Cardiac fibroblast (primary cell): Measurements from ENCODE around the gene SZRD1.

Experiments used
- DNase-seq, 2 donors: peaks; one replicate each; pipeline versions ENCODE4 v3.0.0 to v3.0.0-alpha.2; 2010; ENCODE audit warnings: low read depth in 2 of 2
- H3K4me3 ChIP-seq, 2 donors: replicated peaks in 1 of 2; 1 replicate in 1 of 2; 2 replicates in 1 of 2; pipeline ENCODE4 v1.5.1; 2011; ENCODE audit warnings: low read depth in 2 of 2, low read length in 2 of 2, mild to moderate bottlenecking in 2 of 2, moderate library complexity in 1 of 2
- TF ChIP-seq, protein P1 (sequence below): IDR thresholded peaks from one replicate; pipeline ENCODE4 v1.5.1; 2011; ENCODE audit warnings: low read depth, mild to moderate bottlenecking, low read length, inconsistent platforms

Gene SZRD1

GRCh38 chr1:16397120-16397519, 30.1 kb downstream of the SZRD1 start:
- H3K4me3 ChIP-seq = no peak overlapping the region
- DNase-seq = peak in 1 of 2 donors; percentile 24
- TF ChIP-seq, protein P1, sequence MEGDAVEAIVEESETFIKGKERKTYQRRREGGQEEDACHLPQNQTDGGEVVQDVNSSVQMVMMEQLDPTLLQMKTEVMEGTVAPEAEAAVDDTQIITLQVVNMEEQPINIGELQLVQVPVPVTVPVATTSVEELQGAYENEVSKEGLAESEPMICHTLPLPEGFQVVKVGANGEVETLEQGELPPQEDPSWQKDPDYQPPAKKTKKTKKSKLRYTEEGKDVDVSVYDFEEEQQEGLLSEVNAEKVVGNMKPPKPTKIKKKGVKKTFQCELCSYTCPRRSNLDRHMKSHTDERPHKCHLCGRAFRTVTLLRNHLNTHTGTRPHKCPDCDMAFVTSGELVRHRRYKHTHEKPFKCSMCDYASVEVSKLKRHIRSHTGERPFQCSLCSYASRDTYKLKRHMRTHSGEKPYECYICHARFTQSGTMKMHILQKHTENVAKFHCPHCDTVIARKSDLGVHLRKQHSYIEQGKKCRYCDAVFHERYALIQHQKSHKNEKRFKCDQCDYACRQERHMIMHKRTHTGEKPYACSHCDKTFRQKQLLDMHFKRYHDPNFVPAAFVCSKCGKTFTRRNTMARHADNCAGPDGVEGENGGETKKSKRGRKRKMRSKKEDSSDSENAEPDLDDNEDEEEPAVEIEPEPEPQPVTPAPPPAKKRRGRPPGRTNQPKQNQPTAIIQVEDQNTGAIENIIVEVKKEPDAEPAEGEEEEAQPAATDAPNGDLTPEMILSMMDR = no peak

GRCh38 chr1:16398371-16398953, 31.4 kb downstream of the SZRD1 start:
- no peak overlapping the region for H3K4me3 ChIP-seq
- DNase-seq = no peak
- TF ChIP-seq, protein P1 = no peak

DNA sequence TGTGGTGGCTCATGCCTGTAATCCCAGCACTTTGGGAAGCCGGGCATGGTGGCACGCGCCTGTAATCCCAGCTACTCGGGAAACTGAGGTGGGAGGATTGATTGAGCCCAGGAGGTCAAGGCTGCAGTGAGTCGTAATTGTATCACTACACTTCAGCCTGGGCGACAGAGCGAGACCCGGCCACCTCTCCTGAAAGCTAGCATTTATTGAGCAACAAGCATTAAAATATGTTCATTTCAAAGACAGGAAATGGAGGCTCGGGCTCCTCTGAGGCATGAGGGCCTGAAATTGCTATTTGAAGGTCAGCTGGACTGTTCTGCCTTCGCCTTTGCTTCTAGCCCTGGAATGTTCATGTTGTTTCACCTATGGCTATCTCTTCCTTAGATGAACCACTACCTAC, 35.7 kb downstream of the SZRD1 start:
- DNase-seq = peak in 1 of 2 donors; percentile 38
- TF ChIP-seq, protein P1 = no peak

DNA sequence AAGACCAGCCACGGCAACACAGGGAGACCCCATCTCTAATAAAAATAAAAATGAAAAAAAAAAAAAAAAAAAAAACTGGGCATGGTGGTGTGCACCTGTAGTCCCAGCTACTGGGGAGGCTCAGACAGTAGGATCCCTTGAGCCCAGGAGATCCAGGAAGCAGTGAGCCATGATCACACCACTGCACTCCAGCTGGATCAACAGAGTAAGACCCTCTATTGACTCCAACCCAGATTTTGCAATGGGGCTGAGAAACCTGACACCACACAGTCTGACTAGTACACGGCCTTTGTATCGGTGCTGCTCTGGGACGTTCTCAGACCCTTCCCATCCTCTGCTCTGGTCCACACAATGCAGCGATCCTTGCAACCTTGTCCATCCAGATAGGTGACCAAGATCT, 38.4 kb downstream of the SZRD1 start:
- no peak for DNase-seq
- no peak overlapping the region for H3K4me3 ChIP-seq
- TF ChIP-seq, protein P1 = no peak

More for the DNA sequence above, 35.7 kb downstream of the SZRD1 start:
- H3K4me3 ChIP-seq = no peak overlapping the region

DNA sequence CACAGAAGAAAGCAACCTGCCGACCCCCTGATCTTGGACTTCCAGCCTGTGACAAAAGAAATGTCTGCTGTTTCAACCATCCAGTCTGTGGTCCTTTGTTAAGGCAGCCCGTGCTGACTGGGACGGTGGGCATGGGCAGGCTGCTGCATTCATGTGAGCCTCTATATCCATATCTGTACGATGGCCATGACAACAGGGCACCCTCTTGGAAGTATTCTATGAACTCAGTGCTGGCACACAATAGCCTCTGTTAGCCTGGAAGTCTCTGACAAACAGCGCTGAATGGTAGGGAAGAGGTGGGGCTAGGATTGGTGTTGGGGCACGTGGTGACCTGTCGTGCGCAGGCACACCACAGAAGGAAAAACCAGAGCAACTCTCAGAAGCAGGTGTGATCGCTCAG, 39.8 kb downstream of the SZRD1 start:
- TF ChIP-seq, protein P1 = no peak
- no peak overlapping the region for H3K4me3 ChIP-seq

DNA sequence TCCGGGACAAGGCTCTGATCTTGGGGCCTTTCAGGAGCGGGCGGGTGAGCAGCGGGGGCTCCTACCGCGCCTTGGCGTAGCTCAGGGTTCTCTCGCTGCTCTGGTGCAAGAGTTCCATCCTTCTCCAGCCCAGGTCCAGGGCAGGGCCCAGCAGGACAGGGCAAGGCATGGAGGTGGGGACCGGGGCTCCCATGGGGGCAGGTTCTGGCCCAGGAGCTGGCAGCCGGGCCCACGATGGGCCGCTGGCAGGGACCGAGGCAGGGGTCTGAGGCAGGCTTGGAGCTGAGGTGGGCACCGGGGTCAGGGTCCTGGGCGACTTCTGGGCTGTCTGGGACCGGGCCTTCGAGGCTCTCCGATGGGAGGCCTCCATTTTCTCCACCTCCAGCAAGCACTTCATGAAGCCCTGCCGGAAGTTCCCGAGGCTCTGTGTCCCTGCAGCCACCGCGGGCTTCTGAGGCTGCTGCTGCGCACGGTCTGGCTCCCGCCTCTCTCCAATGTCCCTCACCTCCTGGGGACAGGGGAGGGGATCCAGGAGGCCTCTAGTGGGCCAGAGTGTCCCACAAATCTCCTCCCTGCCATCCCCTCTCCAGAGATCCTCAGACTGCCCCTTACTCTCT, 42.6 kb downstream of the SZRD1 start:
- no peak for DNase-seq
- H3K4me3 ChIP-seq = no peak overlapping the region
- TF ChIP-seq, protein P1 = no peak

More for the DNA sequence above, 39.8 kb downstream of the SZRD1 start:
- DNase-seq = no peak
